Iris pigment epithelial cell (primary cell): ENCODE results near the gene ABCD4.

Experiments
- DNase-seq: peaks from one replicate; pipeline ENCODE4 v3.0.0-alpha.2; 2011; ENCODE audit warnings: low read depth

The ABCD4 gene

GRCh38 chr14:74259513-74259912 is 43.2 kb downstream of the ABCD4 start:
- no peak for DNase-seq

GRCh38 chr14:74258764-74259035 is 44.0 kb downstream of the ABCD4 start:
- DNase-seq = no peak

- no peak for DNase-seq
Observed at GRCh38 chr14:74257941-74258763, 44.6 kb downstream of the ABCD4 start.

GRCh38 chr14:74257078-74257940 is 45.4 kb downstream of the ABCD4 start:
- no peak for DNase-seq

GRCh38 chr14:74255281-74255680 is 47.5 kb downstream of the ABCD4 start:
- DNase-seq = no peak

GRCh38 chr14:74249433-74250375 is 53.0 kb downstream of the ABCD4 start:
- no peak for DNase-seq

- DNase-seq = no peak
Observed at GRCh38 chr14:74248017-74248416, 54.7 kb downstream of the ABCD4 start.

- DNase-seq = no peak
Observed at GRCh38 chr14:74246542-74246941, 56.2 kb downstream of the ABCD4 start.

- no peak for DNase-seq
Observed at GRCh38 chr14:74245292-74245691, 57.4 kb downstream of the ABCD4 start.

- DNase-seq = no peak
Observed at GRCh38 chr14:74244115-74244514, 58.6 kb downstream of the ABCD4 start.

GRCh38 chr14:74243051-74243450 is 59.7 kb downstream of the ABCD4 start:
- no peak for DNase-seq

- no peak for DNase-seq
Observed at GRCh38 chr14:74242780-74243042, 60.0 kb downstream of the ABCD4 start.

- no peak for DNase-seq
Observed at GRCh38 chr14:74242021-74242779, 60.5 kb downstream of the ABCD4 start.

GRCh38 chr14:74241652-74242017 is 61.1 kb downstream of the ABCD4 start:
- no peak for DNase-seq

- DNase-seq = no peak
Observed at GRCh38 chr14:74240794-74241651, 61.7 kb downstream of the ABCD4 start.

GRCh38 chr14:74239848-74240793 is 62.6 kb downstream of the ABCD4 start:
- no peak for DNase-seq

GRCh38 chr14:74238974-74239847 is 63.5 kb downstream of the ABCD4 start, which contains the start of gene VSX2:
VSX2 (plus strand) TSS chr14:74239449; CDS start chr14:74239562, 113 bp downstream.
- no peak for DNase-seq

GRCh38 chr14:74237441-74237840 is 65.3 kb downstream of the ABCD4 start:
- no peak for DNase-seq
